Endothelial cell of umbilical vein (primary cell): ENCODE measurements around the gene MALAT1.

Experiments
- CTCF ChIP-seq, 2 donors: IDR thresholded peaks; 1 replicate in 1 of 2; 2 replicates in 1 of 2; pipeline ENCODE4 v1.5.1; 2011; ENCODE audit warnings: low read length in 2 of 2, mild to moderate bottlenecking in 2 of 2, moderate library complexity in 2 of 2, control low read depth in 1 of 2, inconsistent platforms in 1 of 2, low read depth in 1 of 2; ENCODE audit not compliant: insufficient read depth in 1 of 2; ENCODE audit errors: extremely low read depth in 1 of 2
- POLR2A ChIP-seq: IDR thresholded peaks from 2 replicates; pipeline ENCODE4 v1.6.1; 2012; ENCODE audit warnings: low read depth, mild to moderate bottlenecking, control low read depth, low read length
- POLR2AphosphoS5 ChIP-seq: IDR thresholded peaks from 2 replicates; pipeline ENCODE4 v1.6.1; 2012; ENCODE audit warnings: low read depth, mild to moderate bottlenecking, control low read depth, low read length, moderate library complexity; ENCODE audit not compliant: insufficient read depth

DNA sequence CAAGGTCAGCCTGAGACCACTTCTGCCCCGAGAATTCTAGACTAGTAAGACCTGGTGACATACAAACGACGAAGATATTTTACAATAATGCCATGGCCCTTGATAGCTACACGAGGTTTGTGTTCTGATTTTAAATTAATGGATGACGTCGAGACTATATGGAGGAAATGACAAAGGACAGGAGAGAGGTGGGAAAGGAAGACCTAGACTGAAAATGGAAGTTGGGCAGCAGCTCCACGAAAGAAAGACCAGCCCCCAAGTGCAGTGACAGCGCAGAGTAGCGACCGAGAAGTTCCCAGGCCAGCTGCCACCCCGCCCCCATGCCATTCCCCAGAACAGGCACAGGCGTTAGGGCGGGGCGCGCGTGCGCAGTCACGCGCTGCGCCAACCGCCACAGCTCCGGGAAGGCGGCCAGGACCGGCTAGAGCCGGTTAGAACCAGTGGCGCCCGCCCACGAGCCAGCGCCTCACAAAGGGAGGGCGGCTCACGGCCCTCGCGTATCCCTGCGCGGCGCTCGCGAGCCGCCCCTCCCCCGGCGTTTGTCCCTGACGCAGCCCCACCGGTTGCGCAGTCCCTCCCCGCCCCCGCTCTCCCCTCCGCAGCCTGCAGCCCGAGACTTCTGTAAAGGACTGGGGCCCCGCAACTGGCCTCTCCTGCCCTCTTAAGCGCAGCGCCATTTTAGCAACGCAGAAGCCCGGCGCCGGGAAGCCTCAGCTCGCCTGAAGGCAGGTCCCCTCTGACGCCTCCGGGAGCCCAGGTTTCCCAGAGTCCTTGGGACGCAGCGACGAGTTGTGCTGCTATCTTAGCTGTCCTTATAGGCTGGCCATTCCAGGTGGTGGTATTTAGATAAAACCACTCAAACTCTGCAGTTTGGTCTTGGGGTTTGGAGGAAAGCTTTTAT, 1.5 kb upstream of the MALAT1 start:
- TF ChIP-seq POLR2A, result peak; percentile 98
- TF ChIP-seq POLR2AphosphoS5, result peak; percentile 100
- no peak for TF ChIP-seq CTCF (IDR thresholded peaks at IDR 0.05; ENCODE audit: extremely low read depth in 1 of 2, insufficient read depth in 1 of 2, low read depth in 1 of 2, low read length in 2 of 2)
